ENCODE measurements around the gene PXDN.

The PXDN gene

GRCh38 chr2:1676913-1677820 is 67.1 kb downstream of the PXDN start:
- Mint-ChIP-seq H3K4me1 (peaks cover 4% of the 10 kb centered on the region), H3K9me3 (no peaks in the 10 kb centered on the region), H3K4me3 (no peak overlapping the region), H3K27me3 (ENCODE audit: low read depth) (no peaks in the 10 kb centered on the region), H3K27ac (no peak overlapping the region), H3K36me3 (ENCODE audit: low read depth) (peaks cover 49% of the 10 kb centered on the region)
- no peak for TF ChIP-seq CTCF (IDR thresholded peaks at IDR 0.05; ENCODE audit: unreplicated experiment in 3 of 3)

GRCh38 chr2:1676091-1676912 is 68.0 kb downstream of the PXDN start:
- H3K9me3 Mint-ChIP-seq, result no peaks in the 10 kb centered on the region
- H3K4me1 Mint-ChIP-seq, result no peaks in the 10 kb centered on the region
- no peak overlapping the region for H3K4me3 Mint-ChIP-seq
- no peaks in the 10 kb centered on the region for H3K27me3 Mint-ChIP-seq (ENCODE audit: low read depth)
- H3K36me3 Mint-ChIP-seq (ENCODE audit: low read depth), result peaks cover 55% of the 10 kb centered on the region
- H3K27ac Mint-ChIP-seq, result no peak overlapping the region
- no peak for TF ChIP-seq CTCF (IDR thresholded peaks at IDR 0.05; ENCODE audit: unreplicated experiment in 3 of 3)

GRCh38 chr2:1675633-1676032 is 68.7 kb downstream of the PXDN start:
- TF ChIP-seq CTCF (IDR thresholded peaks at IDR 0.05; ENCODE audit: unreplicated experiment in 3 of 3), result no peak
- H3K9me3 Mint-ChIP-seq, result no peaks in the 10 kb centered on the region
- H3K36me3 Mint-ChIP-seq (ENCODE audit: low read depth), result peaks cover 54% of the 10 kb centered on the region
- H3K27me3 Mint-ChIP-seq (ENCODE audit: low read depth), result no peaks in the 10 kb centered on the region
- no peak overlapping the region for H3K27ac Mint-ChIP-seq
- H3K4me3 Mint-ChIP-seq, result no peak overlapping the region
- H3K4me1 Mint-ChIP-seq, result no peaks in the 10 kb centered on the region

- Mint-ChIP-seq H3K9me3 (no peaks in the 10 kb centered on the region), H3K27me3 (ENCODE audit: low read depth) (no peaks in the 10 kb centered on the region), H3K36me3 (ENCODE audit: low read depth) (peaks cover 61% of the 10 kb centered on the region), H3K27ac (no peak overlapping the region), H3K4me1 (no peaks in the 10 kb centered on the region), H3K4me3 (no peak overlapping the region)
- no peak for TF ChIP-seq CTCF (IDR thresholded peaks at IDR 0.05; ENCODE audit: unreplicated experiment in 3 of 3)
Measured at GRCh38 chr2:1674766-1675397, 69.4 kb downstream of the PXDN start.

- no peak for TF ChIP-seq CTCF (IDR thresholded peaks at IDR 0.05; ENCODE audit: unreplicated experiment in 3 of 3)
- no peaks in the 10 kb centered on the region for H3K27me3 Mint-ChIP-seq (ENCODE audit: low read depth)
- peaks cover 65% of the 10 kb centered on the region for H3K36me3 Mint-ChIP-seq (ENCODE audit: low read depth)
- no peak overlapping the region for H3K4me3 Mint-ChIP-seq
- H3K27ac Mint-ChIP-seq, result no peak overlapping the region
- no peaks in the 10 kb centered on the region for H3K9me3 Mint-ChIP-seq
- no peaks in the 10 kb centered on the region for H3K4me1 Mint-ChIP-seq
Measured at GRCh38 chr2:1674276-1674675, 70.0 kb downstream of the PXDN start.

Data from nephron (organoid).